PC-9 (cell line): Measurements from ENCODE around the gene OVCH2. TPM values are rescaled to one million over a fixed set of nuclear protein-coding genes. Genes with fewer than 3 reads are reported as not detected.

Experiments
- BruUV-seq: library from RNA; stranded (reverse); fragments of 400-500 nt; replicated peaks from 2 replicates; lab custom pipeline; 2021; lab: Mats Ljungman, UMichigan
- CTCF ChIA-PET: fragments of 300-600 bp; sonication (Branson Sonifier 250); formaldehyde crosslinking; loops from one replicate; lab custom pipeline; 2022; ENCODE audit warnings: antibody characterized with exemption; lab: Charles Lee
- POLR2A ChIA-PET: fragments of 300-600 bp; sonication (Branson Sonifier 250); formaldehyde crosslinking; loops from one replicate; lab custom pipeline; 2022; ENCODE audit warnings: antibody characterized with exemption; ENCODE audit not compliant: unreplicated experiment; lab: Charles Lee
- DNase-seq, 2 experiments: peaks; one replicate each; pipeline versions ENCODE4 v3.0.0 to v3.0.0-alpha.2; 2015 to 2022; ENCODE audit warnings: mixed read lengths in 1 of 2
- H2AFZ ChIP-seq: fragments of 200-600 bp; sonication (generic); 2 replicates; pipeline ENCODE4 v1.8.1; 2017; ENCODE audit warnings: antibody characterized with exemption
- H3F3A ChIP-seq: fragments of 200-600 bp; sonication (generic); 2 replicates; pipeline ENCODE4 v1.8.1; 2017; ENCODE audit warnings: antibody characterized with exemption, mild to moderate bottlenecking, low read depth; ENCODE audit not compliant: insufficient read depth
- H3K27ac ChIP-seq: fragments of 200-600 bp; sonication (generic); 2 replicates; pipeline ENCODE4 v1.6.1; 2016; ENCODE audit warnings: mixed run types
- H3K27me3 ChIP-seq: fragments of 200-600 bp; sonication (generic); 2 replicates; pipeline ENCODE4 v1.6.1; 2016; ENCODE audit warnings: low read depth, mixed run types; ENCODE audit not compliant: insufficient read depth
- H3K36me3 ChIP-seq: fragments of 200-600 bp; sonication (generic); 2 replicates; pipeline ENCODE4 v1.6.1; 2016; ENCODE audit warnings: low read depth, mixed run types
- H3K4me1 ChIP-seq: fragments of 200-600 bp; sonication (generic); replicated peaks from 2 replicates; pipeline ENCODE4 v1.6.1; 2016; ENCODE audit warnings: mixed run types; ENCODE audit not compliant: insufficient read depth
- H3K4me2 ChIP-seq: fragments of 200-600 bp; sonication (generic); 2 replicates; pipeline ENCODE4 v1.6.1; 2017; ENCODE audit warnings: mixed run types
- H3K4me3 ChIP-seq: fragments of 200-600 bp; sonication (generic); 2 replicates; pipeline ENCODE4 v1.6.1; 2016; ENCODE audit warnings: mixed run types
- H3K79me2 ChIP-seq: fragments of 200-600 bp; sonication (generic); 2 replicates; pipeline ENCODE4 v1.6.1; 2017; ENCODE audit warnings: low read depth, mixed run types
- H3K9me2 ChIP-seq: fragments of 200-600 bp; sonication (generic); 2 replicates; pipeline ENCODE4 v1.8.1; 2017; ENCODE audit warnings: mild to moderate bottlenecking; ENCODE audit not compliant: insufficient read depth
- H3K9me3 ChIP-seq: fragments of 200-600 bp; sonication (generic); 2 replicates; pipeline ENCODE4 v1.8.1; 2016; ENCODE audit warnings: low read depth; ENCODE audit not compliant: insufficient read depth
- H4K20me1 ChIP-seq: fragments of 200-600 bp; sonication (generic); 2 replicates; pipeline ENCODE4 v1.8.1; 2017; ENCODE audit not compliant: insufficient read depth
- EZH2 ChIP-seq: fragments of 200-600 bp; sonication (generic); IDR thresholded peaks from 2 replicates; pipeline ENCODE4 v1.8.0; 2017; ENCODE audit warnings: antibody characterized with exemption, low read depth
- intact Hi-C: fragments of 100-400 bp; cut with micrococcal nuclease; formaldehyde crosslinking; loops from one replicate; pipeline ENCODE4 v1.10.0; 2022; ENCODE audit not compliant: unreplicated experiment
- total RNA-seq: library from RNA; stranded (reverse); gene quantifications from 2 replicates; pipeline ENCODE4 v1.2.3, GENCODE V29; 2021
- TF ChIP-seq, protein P1 (sequence below): fragments of 200-600 bp; sonication (generic); conservative IDR thresholded peaks from 2 replicates; pipeline ENCODE4 v1.6.1; 2017; ENCODE audit warnings: mixed run types, antibody characterized with exemption, mild to moderate bottlenecking, moderate library complexity

OVCH2 gene
- total RNA-seq, 1 experiment from 2014 or later = 4.8 TPM

DNA sequence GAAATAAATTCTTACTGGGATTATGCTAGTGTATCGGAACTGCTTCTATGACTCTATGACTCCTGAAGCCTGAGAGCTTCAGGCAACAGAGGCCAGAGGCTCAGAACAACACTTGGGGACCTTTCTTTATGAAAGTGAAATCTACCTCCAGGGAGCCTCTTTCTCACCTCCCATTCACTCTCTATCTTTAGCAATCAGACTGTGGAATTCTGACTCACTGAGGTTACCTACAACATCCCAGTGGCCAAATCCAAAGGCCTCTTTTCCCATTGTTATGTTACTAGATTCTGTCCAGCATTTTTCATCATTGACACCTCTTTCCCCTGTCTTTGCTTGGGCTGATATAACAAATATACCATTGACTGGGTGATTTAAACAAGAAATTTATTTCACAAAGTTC lies 18.9 kb downstream of the OVCH2 start:
- no peak overlapping the region for H2AFZ ChIP-seq
- TF ChIP-seq, protein P1, sequence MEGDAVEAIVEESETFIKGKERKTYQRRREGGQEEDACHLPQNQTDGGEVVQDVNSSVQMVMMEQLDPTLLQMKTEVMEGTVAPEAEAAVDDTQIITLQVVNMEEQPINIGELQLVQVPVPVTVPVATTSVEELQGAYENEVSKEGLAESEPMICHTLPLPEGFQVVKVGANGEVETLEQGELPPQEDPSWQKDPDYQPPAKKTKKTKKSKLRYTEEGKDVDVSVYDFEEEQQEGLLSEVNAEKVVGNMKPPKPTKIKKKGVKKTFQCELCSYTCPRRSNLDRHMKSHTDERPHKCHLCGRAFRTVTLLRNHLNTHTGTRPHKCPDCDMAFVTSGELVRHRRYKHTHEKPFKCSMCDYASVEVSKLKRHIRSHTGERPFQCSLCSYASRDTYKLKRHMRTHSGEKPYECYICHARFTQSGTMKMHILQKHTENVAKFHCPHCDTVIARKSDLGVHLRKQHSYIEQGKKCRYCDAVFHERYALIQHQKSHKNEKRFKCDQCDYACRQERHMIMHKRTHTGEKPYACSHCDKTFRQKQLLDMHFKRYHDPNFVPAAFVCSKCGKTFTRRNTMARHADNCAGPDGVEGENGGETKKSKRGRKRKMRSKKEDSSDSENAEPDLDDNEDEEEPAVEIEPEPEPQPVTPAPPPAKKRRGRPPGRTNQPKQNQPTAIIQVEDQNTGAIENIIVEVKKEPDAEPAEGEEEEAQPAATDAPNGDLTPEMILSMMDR = no peak
- no peaks in the 10 kb centered on the region for H3K9me2 ChIP-seq
- no TSS peak for BruUV-seq
- no peaks in the 10 kb centered on the region for H3K9me3 ChIP-seq
- H3K4me2 ChIP-seq = no peak overlapping the region
- H3K27me3 ChIP-seq = no peaks in the 10 kb centered on the region
- H4K20me1 ChIP-seq = no peaks in the 10 kb centered on the region
- no peaks in the 10 kb centered on the region for H3K36me3 ChIP-seq
- intact Hi-C loops = loop anchor here (10.0 kb wide), 1 partner anchor 333 kb away; no protein-coding TSS in a partner anchor
- no peaks in the 10 kb centered on the region for H3K4me1 ChIP-seq
- H3K4me3 ChIP-seq = no peak overlapping the region
- CTCF ChIA-PET = no interaction called here
- DNase-seq = no peak
- H3K27ac ChIP-seq = no peak overlapping the region
- no peaks in the 10 kb centered on the region for H3F3A ChIP-seq
- H3K79me2 ChIP-seq = no peaks in the 10 kb centered on the region
- POLR2A ChIA-PET = no interaction called here

DNA sequence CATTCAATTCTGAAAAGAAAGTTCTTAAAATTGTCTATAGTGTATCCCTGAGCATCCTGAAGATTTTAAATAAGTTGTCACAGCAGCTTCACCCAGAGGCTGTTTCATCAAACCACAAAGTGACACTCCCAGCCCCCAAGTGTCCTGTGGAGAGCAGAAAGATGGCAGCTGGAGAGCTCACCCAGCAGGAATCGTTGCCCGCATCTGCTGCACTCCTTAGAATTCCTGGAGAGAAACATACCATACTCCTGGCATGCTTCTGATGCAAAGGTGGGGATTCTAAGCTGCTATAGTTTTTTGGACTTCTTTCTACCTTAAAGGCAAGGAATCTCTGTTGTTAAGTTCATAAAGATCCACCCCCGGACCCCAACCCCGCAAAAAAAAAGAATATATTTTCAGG lies 19.5 kb downstream of the OVCH2 start:
- H3K9me2 ChIP-seq = no peaks in the 10 kb centered on the region
- BruUV-seq = no TSS peak
- H3K27ac ChIP-seq = no peak overlapping the region
- H2AFZ ChIP-seq = no peak overlapping the region
- H3K27me3 ChIP-seq = no peaks in the 10 kb centered on the region
- no peaks in the 10 kb centered on the region for H3K36me3 ChIP-seq
- no peaks in the 10 kb centered on the region for H3K4me1 ChIP-seq
- no peaks in the 10 kb centered on the region for H3K9me3 ChIP-seq
- TF ChIP-seq, protein P1 = no peak
- TF ChIP-seq EZH2 = no peak
- no peaks in the 10 kb centered on the region for H3F3A ChIP-seq
- H3K4me3 ChIP-seq = no peak overlapping the region
- no peaks in the 10 kb centered on the region for H4K20me1 ChIP-seq
- intact Hi-C loops = loop anchor here (10.0 kb wide), 1 partner anchor 332 kb away; no protein-coding TSS in a partner anchor
- no peaks in the 10 kb centered on the region for H3K79me2 ChIP-seq
- H3K4me2 ChIP-seq = no peak overlapping the region
- DNase-seq = no peak
- POLR2A ChIA-PET = no interaction called here
- CTCF ChIA-PET = no interaction called here

DNA sequence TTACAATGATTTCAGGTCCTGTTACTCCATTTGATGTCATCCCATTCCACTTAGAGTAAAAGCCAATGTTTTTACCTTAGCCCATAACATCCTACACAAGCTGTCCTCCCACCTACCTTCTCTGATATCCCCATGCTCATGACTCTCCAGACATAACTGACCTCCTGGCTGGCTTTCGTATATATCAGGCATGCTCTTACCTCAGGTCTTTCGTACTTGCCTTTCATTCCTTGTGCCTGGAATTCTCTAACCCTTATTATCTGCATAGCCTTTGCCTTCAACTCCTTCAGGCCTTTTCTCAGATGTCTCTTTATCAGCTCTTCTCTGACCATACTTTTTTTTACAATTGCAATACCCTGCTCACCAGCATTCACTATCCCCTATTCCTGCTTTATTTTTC lies 22.7 kb downstream of the OVCH2 start:
- Histone ChIP-seq H3K27ac (no peak overlapping the region), H3K4me3 (no peak overlapping the region), H4K20me1 (no peaks in the 10 kb centered on the region), H3K36me3 (no peaks in the 10 kb centered on the region), H3K4me1 (no peaks in the 10 kb centered on the region), H3K79me2 (no peaks in the 10 kb centered on the region), H3F3A (no peaks in the 10 kb centered on the region), H3K27me3 (no peaks in the 10 kb centered on the region), H3K9me2 (no peaks in the 10 kb centered on the region), H3K9me3 (no peaks in the 10 kb centered on the region), H3K4me2 (no peak overlapping the region), H2AFZ (no peak overlapping the region)
- ChIA-PET CTCF (no interaction called here), POLR2A (no interaction called here)
- intact Hi-C loops = loop anchor here (10.0 kb wide), 1 partner anchor 329 kb away; no protein-coding TSS in a partner anchor
- DNase-seq = no peak
- TF ChIP-seq, protein P1 = no peak
- TF ChIP-seq EZH2 = no peak
- BruUV-seq = no TSS peak
